ENCODE measurements around the gene TMEM229B. TPM values are rescaled to one million over a fixed set of nuclear protein-coding genes. Genes with fewer than 3 reads are reported as not detected.

The TMEM229B gene
- total and polyA plus RNA-seq, 7 donors = 0.14 to 1.2 (median 0.52) TPM

GRCh38 chr14:67463900-67464299, 24.6 kb downstream of the TMEM229B start:
- Histone ChIP-seq H3K9me3 (no peaks in the 10 kb centered on the region), H3K27ac (no peak overlapping the region), H3K4me3 (no peak overlapping the region), H3K4me1 (peaks cover 14% of the 10 kb centered on the region), H3K36me3 (ENCODE audit: insufficient read depth in 1 of 2, low read depth in 1 of 2) (no peaks in the 10 kb centered on the region), H3K27me3 (ENCODE audit: insufficient read depth in 3 of 3, low read length in 2 of 3) (no peaks in the 10 kb centered on the region)
- TF ChIP-seq, protein P1, sequence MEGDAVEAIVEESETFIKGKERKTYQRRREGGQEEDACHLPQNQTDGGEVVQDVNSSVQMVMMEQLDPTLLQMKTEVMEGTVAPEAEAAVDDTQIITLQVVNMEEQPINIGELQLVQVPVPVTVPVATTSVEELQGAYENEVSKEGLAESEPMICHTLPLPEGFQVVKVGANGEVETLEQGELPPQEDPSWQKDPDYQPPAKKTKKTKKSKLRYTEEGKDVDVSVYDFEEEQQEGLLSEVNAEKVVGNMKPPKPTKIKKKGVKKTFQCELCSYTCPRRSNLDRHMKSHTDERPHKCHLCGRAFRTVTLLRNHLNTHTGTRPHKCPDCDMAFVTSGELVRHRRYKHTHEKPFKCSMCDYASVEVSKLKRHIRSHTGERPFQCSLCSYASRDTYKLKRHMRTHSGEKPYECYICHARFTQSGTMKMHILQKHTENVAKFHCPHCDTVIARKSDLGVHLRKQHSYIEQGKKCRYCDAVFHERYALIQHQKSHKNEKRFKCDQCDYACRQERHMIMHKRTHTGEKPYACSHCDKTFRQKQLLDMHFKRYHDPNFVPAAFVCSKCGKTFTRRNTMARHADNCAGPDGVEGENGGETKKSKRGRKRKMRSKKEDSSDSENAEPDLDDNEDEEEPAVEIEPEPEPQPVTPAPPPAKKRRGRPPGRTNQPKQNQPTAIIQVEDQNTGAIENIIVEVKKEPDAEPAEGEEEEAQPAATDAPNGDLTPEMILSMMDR (IDR thresholded peaks at IDR 0.05) = no peak
- DNase-seq = no peak
- 91 to 100% (median 95%) methylated on average over 3 of the region's 3 CpGs for WGBS, 3 donors
- no peak for ATAC-seq
- intact Hi-C loops (cut with DNase I) = no loop called here

- Histone ChIP-seq H3K4me3 (no peak overlapping the region), H3K36me3 (ENCODE audit: insufficient read depth in 1 of 2, low read depth in 1 of 2) (no peaks in the 10 kb centered on the region), H3K27me3 (ENCODE audit: insufficient read depth in 3 of 3, low read length in 2 of 3) (no peaks in the 10 kb centered on the region), H3K9me3 (no peaks in the 10 kb centered on the region), H3K27ac (no peak overlapping the region), H3K4me1 (peaks cover 24% of the 10 kb centered on the region)
- TF ChIP-seq, protein P1 (IDR thresholded peaks at IDR 0.05) = no peak
- no peak for DNase-seq
- WGBS, 3 donors = 75 to 77% (median 75%) methylated on average over 1 of the region's 1 CpG
- no peak for ATAC-seq
- intact Hi-C loops (cut with DNase I) = no loop called here
Measured at GRCh38 chr14:67461996-67462395, 26.5 kb downstream of the TMEM229B start.

- DNase-seq (no peak), ATAC-seq (peak in 3 of 4 donors; percentile 30 to 64 (median 51))
- no peaks in the 10 kb centered on the region for H3K36me3 ChIP-seq (ENCODE audit: insufficient read depth in 1 of 2, low read depth in 1 of 2)
- intact Hi-C loops (cut with DNase I) = no loop called here
- H3K27me3 ChIP-seq (ENCODE audit: insufficient read depth in 3 of 3, low read length in 2 of 3) = no peaks in the 10 kb centered on the region
- TF ChIP-seq, protein P1 (IDR thresholded peaks at IDR 0.05) = no peak
- peaks cover 24% of the 10 kb centered on the region for H3K4me1 ChIP-seq
- H3K4me3 ChIP-seq = no peak overlapping the region
- H3K27ac ChIP-seq = no peak overlapping the region
- no peaks in the 10 kb centered on the region for H3K9me3 ChIP-seq
- WGBS, 3 donors = 34 to 44% (median 41%) methylated on average over 3 of the region's 3 CpGs
Measured at GRCh38 chr14:67461341-67461985, 27.1 kb downstream of the TMEM229B start.

DNA sequence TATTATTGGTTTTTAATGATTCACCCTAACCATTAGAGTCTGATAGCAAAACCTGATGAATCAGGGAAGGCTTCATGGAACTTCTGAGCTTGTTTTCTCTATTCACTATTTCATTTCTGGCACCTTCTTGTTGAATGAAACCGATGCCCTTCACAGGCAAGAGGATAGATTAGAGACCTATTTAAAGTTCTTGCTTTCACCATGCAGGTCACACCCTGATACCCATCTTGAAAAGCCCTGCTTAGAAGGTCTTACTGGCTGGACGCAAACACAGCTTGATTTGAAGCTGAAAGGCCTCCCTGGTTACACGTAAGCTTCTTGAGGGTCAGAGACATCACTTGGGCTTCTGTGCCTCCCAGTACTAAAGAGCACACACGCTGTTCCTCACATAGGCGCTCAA, 29.2 kb downstream of the TMEM229B start:
- H3K4me1 ChIP-seq = peaks cover 24% of the 10 kb centered on the region
- no peaks in the 10 kb centered on the region for H3K9me3 ChIP-seq
- no peak overlapping the region for H3K4me3 ChIP-seq
- H3K27ac ChIP-seq = peak overlapping the region; percentile 51
- no peaks in the 10 kb centered on the region for H3K27me3 ChIP-seq (ENCODE audit: insufficient read depth in 3 of 3, low read length in 2 of 3)
- intact Hi-C loops (cut with DNase I) = no loop called here
- ATAC-seq (peak in 1 of 4 donors; percentile 32), DNase-seq (no peak)
- 53 to 70% (median 55%) methylated on average over 5 of the region's 5 CpGs for WGBS, 3 donors
- no peaks in the 10 kb centered on the region for H3K36me3 ChIP-seq (ENCODE audit: insufficient read depth in 1 of 2, low read depth in 1 of 2)
- TF ChIP-seq, protein P1 (IDR thresholded peaks at IDR 0.05) = no peak

DNA sequence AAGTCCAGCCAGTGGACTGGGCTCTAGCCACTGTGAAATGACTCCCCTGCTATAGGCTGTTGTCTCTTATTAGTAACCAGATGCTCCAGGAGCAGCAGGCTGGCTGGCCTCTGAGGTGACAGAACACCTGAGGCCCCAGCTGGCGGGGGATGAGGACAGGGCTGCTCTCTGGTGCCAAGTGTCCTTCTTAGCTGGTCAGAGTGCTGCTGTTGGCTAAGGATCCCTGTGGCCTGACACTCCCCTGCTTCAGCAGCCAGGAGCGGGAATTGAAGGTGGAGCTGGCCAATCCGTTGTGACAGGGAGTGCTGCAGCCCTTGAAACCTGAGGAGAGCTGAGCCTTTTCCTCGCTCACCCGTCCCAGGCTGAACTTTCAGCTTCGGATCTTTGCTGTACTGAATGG, 30.7 kb downstream of the TMEM229B start:
- peak overlapping the region; percentile 43 for H3K27ac ChIP-seq
- 5 to 11% (median 9%) methylated on average over 6 of the region's 6 CpGs for WGBS, 3 donors
- H3K36me3 ChIP-seq (ENCODE audit: insufficient read depth in 1 of 2, low read depth in 1 of 2) = no peaks in the 10 kb centered on the region
- intact Hi-C loops (cut with DNase I) = no loop called here
- H3K4me3 ChIP-seq = no peak overlapping the region
- TF ChIP-seq, protein P1 (IDR thresholded peaks at IDR 0.05) = no peak
- H3K4me1 ChIP-seq = peaks cover 24% of the 10 kb centered on the region
- DNase-seq (peak; percentile 44 to 81), ATAC-seq (peak; percentile 88 to 97 (median 96))
- H3K9me3 ChIP-seq = no peaks in the 10 kb centered on the region
- H3K27me3 ChIP-seq (ENCODE audit: insufficient read depth in 3 of 3, low read length in 2 of 3) = no peaks in the 10 kb centered on the region
